Ishikawa (cell line): ENCODE results near the gene GRIK2.

Experiments used
- RAD21 ChIP-seq: IDR thresholded peaks from 2 replicates; pipeline ENCODE4 v1.6.1; 2012; ENCODE audit warnings: low read depth
- TAF1 ChIP-seq: IDR thresholded peaks from 2 replicates; pipeline ENCODE4 v1.6.1; 2012; ENCODE audit warnings: low read depth, mild to moderate bottlenecking
- TEAD4 ChIP-seq: IDR thresholded peaks from 2 replicates; pipeline ENCODE4 v1.6.1; 2012
- TF ChIP-seq, protein P1 (sequence below): IDR thresholded peaks from 2 replicates; pipeline ENCODE4 v1.6.1; 2012

DNA sequence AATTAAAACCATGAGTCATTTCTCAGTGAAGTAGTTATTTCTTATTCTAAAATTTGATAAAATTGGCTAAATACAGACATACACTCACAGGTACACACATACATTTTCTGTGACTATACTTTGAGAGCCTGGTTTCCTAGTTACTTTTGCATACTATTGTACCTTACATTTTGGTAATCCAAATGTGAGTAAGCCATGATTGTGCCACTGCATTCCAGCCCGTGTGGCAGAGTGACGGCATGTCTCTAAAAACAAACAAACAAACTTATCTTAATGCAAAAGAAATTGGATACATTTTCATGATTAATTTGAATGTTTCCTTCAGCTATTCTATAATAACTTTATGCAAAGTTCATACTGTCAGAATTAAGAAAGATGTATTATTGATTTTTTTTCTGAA, 628.8 kb downstream of the GRIK2 start:
- TF ChIP-seq RAD21 (no peak), TEAD4 (no peak), TAF1 (no peak)
- TF ChIP-seq, protein P1, sequence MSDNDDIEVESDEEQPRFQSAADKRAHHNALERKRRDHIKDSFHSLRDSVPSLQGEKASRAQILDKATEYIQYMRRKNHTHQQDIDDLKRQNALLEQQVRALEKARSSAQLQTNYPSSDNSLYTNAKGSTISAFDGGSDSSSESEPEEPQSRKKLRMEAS = no peak
